Thyroid gland (tissue), 4 donors: Measurements from ENCODE around the gene STAG3. TPM values are rescaled to one million over a fixed set of nuclear protein-coding genes. Genes with fewer than 3 reads are reported as not detected.
"Not testable (repeated sequence)": the region's sequence is repeated elsewhere in the genome, so short reads cannot be mapped to it uniquely, and the experiment has no call there.

Experiments used
- DNase-seq, 2 donors: peaks; one replicate each; pipeline ENCODE4 v3.0.0-alpha.2; 2019
- H3K27ac ChIP-seq, 3 donors: fragments of 200-600 bp; sonication (generic); 1 replicate in 2 of 3; 2 replicates in 1 of 3; pipeline ENCODE4 v1.5.1; 2016 to 2019; ENCODE audit warnings: mild to moderate bottlenecking in 1 of 3, moderate library complexity in 1 of 3
- H3K27me3 ChIP-seq: fragments of 200-600 bp; sonication (generic); one replicate; pipeline ENCODE4 v1.5.1; 2019
- H3K36me3 ChIP-seq, 2 donors: fragments of 200-600 bp; sonication (generic); one replicate each; pipeline ENCODE4 v1.5.1; 2016 to 2019
- H3K4me1 ChIP-seq, 2 donors: fragments of 200-600 bp; sonication (generic); one replicate each; pipeline ENCODE4 v1.5.1; 2017 to 2019
- H3K4me3 ChIP-seq, 3 donors: fragments of 200-600 bp; sonication (generic); replicated peaks in 1 of 3; 1 replicate in 2 of 3; 2 replicates in 1 of 3; pipeline ENCODE4 v1.5.1; 2016; ENCODE audit warnings: mild to moderate bottlenecking in 1 of 3
- H3K9me3 ChIP-seq: fragments of 200-600 bp; sonication (generic); one replicate; pipeline ENCODE4 v1.5.1; 2017
- CTCF ChIP-seq, 6 experiments: fragments of 200-600 bp in 3 of 6; fragments of 450-650 bp in 3 of 6; sonication (generic) in 3 of 6; IDR thresholded peaks; one replicate each; pipeline ENCODE4 v1.5.1; 2016 to 2019; ENCODE audit warnings: antibody characterized with exemption in 6 of 6, mild to moderate bottlenecking in 2 of 6, inconsistent platforms in 1 of 6, moderate library complexity in 1 of 6
- POLR2A ChIP-seq, 2 donors: fragments of 450-650 bp; IDR thresholded peaks; one replicate each; pipeline ENCODE4 v1.6.1; 2017; ENCODE audit warnings: antibody characterized with exemption in 2 of 2, mild to moderate bottlenecking in 2 of 2, moderate library complexity in 1 of 2
- WGBS, 2 donors: methylation state at CpG; one replicate each; pipeline ENCODE4 v1.1.5; 2017; 5-methylcytosine and 5-hydroxymethylcytosine counted together
- intact Hi-C: fragments of 100-400 bp; cut with DNase I; formaldehyde crosslinking; loops from one replicate; pipeline ENCODE4 v1.15.1; 2023
- total RNA-seq, 4 donors: library from RNA; depleted of rRNA; stranded (reverse); fragments of >200 nt; gene quantifications; one replicate each; pipeline ENCODE4 v1.2.3, GENCODE V29; 2016

The STAG3 gene
- total RNA-seq, 4 donors from 2014 or later = 0.34 to 2.7 (median 1.5) TPM; not detected in 1

GRCh38 chr7:100221231-100221718 lies 43.6 kb downstream of the STAG3 start:
- TF ChIP-seq POLR2A (IDR thresholded peaks at IDR 0.05) = no peak
- TF ChIP-seq CTCF (IDR thresholded peaks at IDR 0.05) = no peak
- DNase-seq = no peak
- Histone ChIP-seq H3K27me3 (no peaks in the 10 kb centered on the region), H3K36me3 (no peaks in the 10 kb centered on the region), H3K9me3 (no peaks in the 10 kb centered on the region), H3K4me3 (no peak overlapping the region), H3K4me1 (no peaks in the 10 kb centered on the region), H3K27ac (no peak overlapping the region)
- intact Hi-C loops = no loop called here
- 84 to 97% methylated on average over 5 of the region's 5 CpGs for WGBS, 2 donors

DNA sequence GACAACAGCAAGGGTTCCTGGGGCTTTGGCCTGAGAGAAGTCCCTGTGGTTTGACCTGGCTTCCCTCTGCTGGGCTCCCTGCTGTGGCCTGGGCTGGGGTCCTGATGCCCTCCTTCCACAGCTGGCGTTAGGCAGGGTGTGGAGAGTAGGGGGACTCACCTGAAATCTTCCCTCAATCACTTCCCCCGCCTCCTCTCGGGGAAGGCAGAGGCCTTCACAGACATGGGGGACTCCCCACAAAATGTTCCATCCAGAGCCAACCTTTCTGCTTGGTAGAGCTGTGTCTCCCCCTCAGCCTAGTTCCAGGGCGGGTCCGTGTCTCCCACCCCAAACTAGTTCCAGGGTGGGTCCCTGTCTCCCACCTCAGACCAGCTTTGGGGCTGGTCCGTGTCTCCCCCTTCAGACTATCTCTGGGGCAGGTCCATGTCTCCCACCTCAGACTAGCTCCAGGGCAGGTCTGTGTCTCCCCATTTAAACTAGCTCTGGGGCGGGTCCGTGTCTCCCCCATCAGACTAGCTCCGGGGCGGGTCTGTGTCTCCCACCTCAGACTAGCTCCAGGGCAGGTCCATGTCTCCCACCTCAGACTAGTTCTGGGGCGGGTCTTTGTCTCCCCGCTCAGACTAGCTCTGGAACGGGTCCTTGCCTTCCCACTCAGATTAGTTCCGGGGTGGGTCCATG lies 44.2 kb downstream of the STAG3 start:
- H3K9me3 ChIP-seq = no peaks in the 10 kb centered on the region
- intact Hi-C loops = no loop called here
- no peaks in the 10 kb centered on the region for H3K4me1 ChIP-seq
- DNase-seq = no peak
- H3K27ac ChIP-seq = no peak overlapping the region
- H3K27me3 ChIP-seq = no peaks in the 10 kb centered on the region
- 87 to 91% methylated on average over 13 to 14 of the region's 14 CpGs for WGBS, 2 donors
- H3K36me3 ChIP-seq = no peaks in the 10 kb centered on the region
- TF ChIP-seq CTCF (IDR thresholded peaks at IDR 0.05) = no peak
- TF ChIP-seq POLR2A (IDR thresholded peaks at IDR 0.05) = no peak
- no peak overlapping the region for H3K4me3 ChIP-seq

- intact Hi-C loops = no loop called here
These were observed 44.9 kb downstream of the STAG3 start for GRCh38 chr7:100222445-100223132.

GRCh38 chr7:100223376-100223927 lies 45.7 kb downstream of the STAG3 start:
- H3K9me3 ChIP-seq, intact Hi-C loops, H3K27ac ChIP-seq, DNase-seq, H3K36me3 ChIP-seq, H3K27me3 ChIP-seq, H3K4me1 ChIP-seq, H3K4me3 ChIP-seq: not testable (repeated sequence)
- WGBS, 2 donors = 95 to 97% methylated on average over 11 to 14 of the region's 17 CpGs

More at GRCh38 chr7:100222445-100223132, 44.9 kb downstream of the STAG3 start:
- Histone ChIP-seq H3K27me3 (no peaks in the 10 kb centered on the region), H3K27ac (no peak overlapping the region), H3K9me3 (no peaks in the 10 kb centered on the region), H3K36me3 (no peaks in the 10 kb centered on the region), H3K4me1 (no peaks in the 10 kb centered on the region), H3K4me3 (no peak overlapping the region)
- WGBS, 2 donors = 96 to 97% methylated on average over 11 to 13 of the region's 13 CpGs
- no peak for TF ChIP-seq POLR2A (IDR thresholded peaks at IDR 0.05)
- TF ChIP-seq CTCF (IDR thresholded peaks at IDR 0.05) = no peak
- DNase-seq = no peak

GRCh38 chr7:100224891-100225290 lies 47.2 kb downstream of the STAG3 start:
- intact Hi-C loops, H3K27ac ChIP-seq, H3K9me3 ChIP-seq, H3K4me1 ChIP-seq, H3K36me3 ChIP-seq, H3K4me3 ChIP-seq, H3K27me3 ChIP-seq, DNase-seq: not testable (repeated sequence)
- 94% methylated on average over 6 of the region's 6 CpGs for WGBS, 2 donors

DNA sequence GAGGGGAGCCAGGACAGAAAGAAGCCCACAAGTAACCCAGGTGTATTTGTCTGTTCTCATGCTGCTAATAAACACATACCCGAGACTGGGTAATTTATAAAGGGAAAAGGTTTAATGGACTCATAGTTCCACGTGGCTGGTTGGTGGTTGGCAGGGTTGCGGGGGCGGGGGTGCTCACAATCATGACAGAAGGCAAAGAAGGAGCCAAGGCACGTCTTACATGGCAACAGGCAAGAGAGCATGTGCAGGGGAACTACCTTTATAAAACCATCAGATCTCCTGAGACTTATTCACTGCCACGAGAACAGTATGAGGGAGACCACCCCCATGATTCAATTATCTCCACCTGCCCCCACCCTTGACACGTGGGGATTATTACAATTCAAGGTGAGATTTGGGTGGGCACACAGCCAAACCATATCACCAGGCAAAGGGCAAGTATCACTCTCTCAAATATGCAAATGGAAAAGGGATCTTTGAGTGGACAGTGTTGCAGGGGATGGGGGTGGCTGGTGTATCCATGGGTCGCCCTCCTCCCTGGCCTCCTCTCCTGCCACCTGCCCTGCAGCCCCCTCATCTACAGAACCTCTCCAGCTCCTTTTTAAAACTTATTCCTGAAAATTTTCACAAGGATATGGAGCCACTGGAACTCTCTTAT lies 57.1 kb downstream of the STAG3 start:
- H3K27me3 ChIP-seq, H3K36me3 ChIP-seq, intact Hi-C loops, H3K4me1 ChIP-seq, DNase-seq, H3K9me3 ChIP-seq, H3K27ac ChIP-seq, H3K4me3 ChIP-seq: not testable (repeated sequence)
- 85 to 94% methylated on average over 8 of the region's 8 CpGs for WGBS, 2 donors

GRCh38 chr7:100239975-100240374 lies 62.3 kb downstream of the STAG3 start:
- DNase-seq, H3K4me1 ChIP-seq, H3K27me3 ChIP-seq, intact Hi-C loops, H3K27ac ChIP-seq, H3K36me3 ChIP-seq, H3K9me3 ChIP-seq, H3K4me3 ChIP-seq: not testable (repeated sequence)
- 93 to 96% methylated on average over 7 of the region's 7 CpGs for WGBS, 2 donors

- H3K9me3 ChIP-seq, H3K4me1 ChIP-seq, DNase-seq, H3K27ac ChIP-seq, intact Hi-C loops, H3K27me3 ChIP-seq, H3K4me3 ChIP-seq, H3K36me3 ChIP-seq: not testable (repeated sequence)
- 86 to 92% methylated on average over 10 to 12 of the region's 12 CpGs for WGBS, 2 donors
These were observed 65.7 kb downstream of the STAG3 start for GRCh38 chr7:100243385-100243784.

DNA sequence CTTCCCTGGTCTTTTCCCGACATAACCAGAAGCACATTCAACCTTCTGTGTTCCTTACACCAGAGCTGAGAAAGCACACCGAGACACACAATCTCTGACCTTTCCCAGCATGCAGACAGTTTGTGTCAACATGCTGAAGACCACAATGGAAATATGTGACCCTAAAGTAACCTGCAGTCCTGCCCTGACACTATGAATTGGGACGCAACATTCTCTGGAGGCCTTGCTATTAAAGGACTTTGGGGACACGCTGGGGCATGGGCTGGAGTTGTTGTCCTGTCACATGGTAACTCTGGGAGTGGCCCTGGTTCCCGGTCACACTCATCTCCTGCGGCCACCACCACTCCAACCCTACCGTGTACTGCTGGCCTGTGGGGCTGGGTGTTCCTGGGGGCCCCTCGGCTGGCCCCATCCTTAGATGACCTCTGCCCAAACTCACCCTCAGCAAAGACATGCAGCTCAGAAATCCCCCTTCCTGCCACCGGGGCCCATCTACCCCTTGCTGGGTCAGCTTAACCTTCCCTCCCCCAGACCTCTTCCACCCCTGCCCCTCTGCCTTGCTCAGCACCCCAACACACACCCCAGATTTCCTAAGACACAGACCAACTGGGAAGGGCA lies 67.4 kb downstream of the STAG3 start:
- H3K36me3 ChIP-seq, H3K9me3 ChIP-seq, H3K27me3 ChIP-seq, DNase-seq, H3K4me1 ChIP-seq, H3K27ac ChIP-seq, intact Hi-C loops, H3K4me3 ChIP-seq: not testable (repeated sequence)
- 63 to 72% methylated on average over 7 to 9 of the region's 9 CpGs for WGBS, 2 donors
